Measurements from ENCODE around the gene ZIC4. TPM values are rescaled to one million over a fixed set of nuclear protein-coding genes. Genes with fewer than 3 reads are reported as not detected.

The ZIC4 gene
- total and polyA plus RNA-seq, 3 donors from 2014 or later: 0.06 to 0.55 (median 0.31) TPM

DNA sequence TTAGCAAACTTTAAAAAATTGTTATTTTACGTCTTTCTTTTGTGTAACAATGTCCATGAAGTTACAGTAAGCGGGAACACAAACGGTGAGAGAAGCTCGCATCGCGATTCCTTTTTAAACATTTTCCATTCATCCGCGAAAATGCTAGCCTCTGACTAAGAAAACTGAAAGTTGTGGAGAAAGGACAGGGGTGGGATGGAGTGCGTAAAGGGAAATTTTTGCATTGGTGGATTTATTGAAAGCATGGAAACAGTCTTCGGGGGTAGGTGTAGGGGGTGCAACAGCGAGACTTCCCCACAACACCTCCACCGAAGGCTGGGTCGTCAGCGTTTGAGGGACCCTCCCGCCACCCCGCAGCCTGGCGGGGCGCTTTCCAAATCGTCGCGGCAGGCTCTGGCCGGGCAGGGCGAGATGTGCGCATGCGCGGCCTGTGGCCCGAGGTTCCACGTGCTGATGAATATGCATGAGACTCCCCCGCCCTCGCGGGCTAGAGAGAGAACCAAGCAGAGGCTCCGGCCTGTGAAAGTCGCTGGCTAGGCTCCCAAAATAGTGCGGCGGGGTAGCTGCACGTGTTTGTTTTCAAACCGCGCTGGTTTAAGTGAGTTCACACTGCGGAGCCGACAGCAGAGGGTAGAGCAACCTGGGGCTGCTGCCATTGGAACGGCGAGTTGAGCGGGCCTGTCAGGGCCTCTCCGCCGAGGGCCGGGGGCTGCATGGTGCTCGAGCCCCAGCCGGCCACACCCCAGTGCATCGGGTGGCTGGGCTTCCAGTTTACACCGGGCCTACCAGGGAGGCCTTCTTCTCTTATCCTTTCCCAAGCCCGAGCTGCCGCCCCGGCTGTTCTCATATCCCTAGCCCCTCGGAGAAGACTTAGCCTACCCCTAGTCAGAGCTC is 12.7 kb upstream of the ZIC4 start:
- DNase-seq: peak; percentile 69
- H3K4me3 ChIP-seq: peak overlapping the region; percentile 44 to 54
- peaks cover 10% of the 10 kb centered on the region for H3K27me3 ChIP-seq
- 4 to 5% methylated on average over 37 to 53 of the region's 54 CpGs for WGBS, 2 donors
- intact Hi-C loops (cut with DNase I; ENCODE audit: low total_unique reads): no loop called here
- TF ChIP-seq POLR2A (IDR thresholded peaks at IDR 0.05): no peak
- TF ChIP-seq, protein P1, sequence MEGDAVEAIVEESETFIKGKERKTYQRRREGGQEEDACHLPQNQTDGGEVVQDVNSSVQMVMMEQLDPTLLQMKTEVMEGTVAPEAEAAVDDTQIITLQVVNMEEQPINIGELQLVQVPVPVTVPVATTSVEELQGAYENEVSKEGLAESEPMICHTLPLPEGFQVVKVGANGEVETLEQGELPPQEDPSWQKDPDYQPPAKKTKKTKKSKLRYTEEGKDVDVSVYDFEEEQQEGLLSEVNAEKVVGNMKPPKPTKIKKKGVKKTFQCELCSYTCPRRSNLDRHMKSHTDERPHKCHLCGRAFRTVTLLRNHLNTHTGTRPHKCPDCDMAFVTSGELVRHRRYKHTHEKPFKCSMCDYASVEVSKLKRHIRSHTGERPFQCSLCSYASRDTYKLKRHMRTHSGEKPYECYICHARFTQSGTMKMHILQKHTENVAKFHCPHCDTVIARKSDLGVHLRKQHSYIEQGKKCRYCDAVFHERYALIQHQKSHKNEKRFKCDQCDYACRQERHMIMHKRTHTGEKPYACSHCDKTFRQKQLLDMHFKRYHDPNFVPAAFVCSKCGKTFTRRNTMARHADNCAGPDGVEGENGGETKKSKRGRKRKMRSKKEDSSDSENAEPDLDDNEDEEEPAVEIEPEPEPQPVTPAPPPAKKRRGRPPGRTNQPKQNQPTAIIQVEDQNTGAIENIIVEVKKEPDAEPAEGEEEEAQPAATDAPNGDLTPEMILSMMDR (IDR thresholded peaks at IDR 0.05): no peak
- no peaks in the 10 kb centered on the region for H3K9me3 ChIP-seq
- H3K36me3 ChIP-seq (ENCODE audit: low read depth, missing control alignments): no peaks in the 10 kb centered on the region
- peaks cover 6% of the 10 kb centered on the region for H3K4me1 ChIP-seq
- no peak overlapping the region for H3K27ac ChIP-seq

DNA sequence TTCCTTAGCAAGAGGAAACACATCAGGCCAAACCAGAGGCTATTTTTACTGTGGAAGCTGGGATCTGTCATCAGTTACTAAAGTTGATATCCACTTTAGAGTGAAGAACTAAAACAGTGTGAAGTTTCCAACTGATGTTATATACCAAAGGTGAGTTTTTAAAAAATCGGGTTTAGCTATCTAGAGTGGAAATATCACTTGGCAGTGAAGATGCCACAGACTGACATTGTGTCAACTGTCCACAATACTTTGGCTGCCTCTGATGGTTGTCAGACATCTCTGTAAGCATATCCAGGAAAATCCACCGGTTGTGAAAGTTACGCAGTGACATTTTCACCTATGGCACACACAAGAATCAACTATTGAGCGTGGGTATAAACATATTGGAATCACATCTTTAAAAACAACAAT is 12.0 kb upstream of the ZIC4 start:
- Histone ChIP-seq H3K27ac (no peak overlapping the region), H3K27me3 (peaks cover 10% of the 10 kb centered on the region), H3K4me3 (peak overlapping the region; percentile 44 to 54), H3K36me3 (ENCODE audit: low read depth, missing control alignments) (no peaks in the 10 kb centered on the region), H3K4me1 (peaks cover 6% of the 10 kb centered on the region), H3K9me3 (no peaks in the 10 kb centered on the region)
- no peak for DNase-seq
- 26 to 28% methylated on average over 4 of the region's 4 CpGs for WGBS, 2 donors
- TF ChIP-seq, protein P1 (IDR thresholded peaks at IDR 0.05): no peak
- no peak for TF ChIP-seq POLR2A (IDR thresholded peaks at IDR 0.05)
- intact Hi-C loops (cut with DNase I; ENCODE audit: low total_unique reads): no loop called here

DNA sequence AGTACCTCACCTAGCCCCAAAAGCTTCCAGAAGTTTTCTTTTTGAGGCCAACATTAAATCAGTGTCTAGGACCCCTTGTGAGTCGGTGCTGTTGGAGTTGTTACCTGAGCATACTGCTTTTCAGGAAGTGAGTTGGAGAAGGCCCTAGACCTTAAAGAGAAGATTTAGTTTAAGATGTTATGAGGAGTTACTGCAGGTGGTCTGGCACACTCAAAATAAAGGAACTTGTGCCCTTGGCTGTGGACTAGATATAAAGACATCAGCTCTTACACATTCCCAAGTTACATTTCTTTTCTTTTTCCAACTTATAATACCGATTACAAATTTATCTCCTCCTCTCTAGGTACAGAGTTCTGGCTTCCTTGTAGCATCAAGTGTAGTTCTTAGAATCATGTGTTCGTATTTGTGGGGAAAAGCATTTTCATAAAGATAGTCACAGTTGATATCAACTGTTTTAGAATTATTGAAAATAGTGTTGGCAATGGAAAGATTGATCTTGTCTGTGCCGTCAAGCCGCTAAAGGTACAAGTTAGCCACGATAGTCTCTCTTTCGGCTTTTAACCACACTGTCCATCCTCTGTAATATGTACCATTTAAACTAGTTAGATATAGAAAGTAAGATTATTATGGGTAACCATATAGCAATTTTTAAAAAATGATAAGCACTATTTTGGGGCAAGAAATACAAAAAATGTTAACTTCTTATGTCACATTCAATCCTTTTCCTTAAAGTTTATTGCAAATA is 11.4 kb upstream of the ZIC4 start:
- intact Hi-C loops (cut with DNase I; ENCODE audit: low total_unique reads): no loop called here
- H3K27ac ChIP-seq: no peak overlapping the region
- WGBS, 2 donors: 49 to 65% methylated on average over 7 of the region's 7 CpGs
- TF ChIP-seq, protein P1 (IDR thresholded peaks at IDR 0.05): no peak
- no peak for TF ChIP-seq POLR2A (IDR thresholded peaks at IDR 0.05)
- H3K27me3 ChIP-seq: peaks cover 10% of the 10 kb centered on the region
- H3K4me1 ChIP-seq: peaks cover 6% of the 10 kb centered on the region
- H3K9me3 ChIP-seq: no peaks in the 10 kb centered on the region
- no peaks in the 10 kb centered on the region for H3K36me3 ChIP-seq (ENCODE audit: low read depth, missing control alignments)
- no peak overlapping the region for H3K4me3 ChIP-seq
- DNase-seq: no peak

DNA sequence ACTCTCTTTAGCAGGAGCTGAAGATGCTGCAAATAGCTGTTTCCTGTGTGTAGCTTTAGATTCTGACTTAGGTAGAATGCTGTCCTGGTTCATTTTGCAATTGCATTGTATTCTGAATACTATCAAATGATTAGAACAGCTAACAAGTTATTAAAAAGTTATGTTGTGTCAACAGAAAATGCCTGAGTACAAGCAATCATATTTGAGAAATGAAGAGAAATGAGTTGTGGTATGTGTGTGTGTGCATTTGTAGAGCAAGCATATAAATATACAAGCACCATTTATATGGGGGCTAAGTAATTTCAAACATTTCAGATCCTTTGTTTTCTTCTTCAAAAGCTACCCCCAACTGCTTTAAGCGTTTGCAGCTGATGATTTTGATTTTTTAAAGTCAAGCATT is 10.6 kb upstream of the ZIC4 start:
- TF ChIP-seq POLR2A (IDR thresholded peaks at IDR 0.05): no peak
- TF ChIP-seq, protein P1 (IDR thresholded peaks at IDR 0.05): no peak
- H3K36me3 ChIP-seq (ENCODE audit: low read depth, missing control alignments): no peaks in the 10 kb centered on the region
- no peak overlapping the region for H3K4me3 ChIP-seq
- H3K9me3 ChIP-seq: no peaks in the 10 kb centered on the region
- H3K27me3 ChIP-seq: peaks cover 7% of the 10 kb centered on the region
- no peak overlapping the region for H3K27ac ChIP-seq
- WGBS, 2 donors: 28 to 30% methylated on average over 1 of the region's 1 CpG
- H3K4me1 ChIP-seq: peaks cover 6% of the 10 kb centered on the region
- intact Hi-C loops (cut with DNase I; ENCODE audit: low total_unique reads): no loop called here
- DNase-seq: no peak
